HepG2 (cell line): ENCODE measurements around the gene SLC7A10. TPM values are rescaled to one million over a fixed set of nuclear protein-coding genes. Genes with fewer than 3 reads are reported as not detected.
A peak's percentile ranks its signal among the peaks of the same experiment; 100 is the strongest.

Experiments
- ATF5 ChIP-seq: sonication (generic); formaldehyde crosslinking; IDR thresholded peaks from 2 replicates; pipeline ENCODE4 v1.4.0; 2020; ENCODE audit warnings: mild to moderate bottlenecking, low read depth, missing genetic modification reagents
- BRF2 ChIP-seq: sonication (generic); formaldehyde crosslinking; IDR thresholded peaks from 2 replicates; pipeline ENCODE4 v1.8.1; 2022; ENCODE audit warnings: mild to moderate bottlenecking, missing genetic modification reagents
- ELK4 ChIP-seq: sonication (generic); formaldehyde crosslinking; IDR thresholded peaks from 2 replicates; pipeline ENCODE4 v1.9.0; 2021; ENCODE audit warnings: missing genetic modification reagents, borderline replicate concordance
- ESRRA ChIP-seq: sonication (generic); formaldehyde crosslinking; IDR thresholded peaks from 2 replicates; pipeline ENCODE4 v1.5.1; 2020; ENCODE audit warnings: mild to moderate bottlenecking, low read depth, missing genetic modification reagents
- GZF1 ChIP-seq: sonication (generic); formaldehyde crosslinking; IDR thresholded peaks from 2 replicates; pipeline ENCODE4 v1.5.1; 2020; ENCODE audit warnings: mild to moderate bottlenecking, missing genetic modification reagents
- ISL2 ChIP-seq: sonication (generic); formaldehyde crosslinking; IDR thresholded peaks from 2 replicates; pipeline ENCODE4 v1.5.0; 2020; ENCODE audit warnings: missing genetic modification reagents
- NFE2L2 ChIP-seq: fragments of 150-350 bp; IDR thresholded peaks from 2 replicates; pipeline ENCODE4 v1.6.1; 2014; ENCODE audit warnings: low read length
- NFYB ChIP-seq: sonication (generic); formaldehyde crosslinking; IDR thresholded peaks from 2 replicates; pipeline ENCODE4 v1.4.0; 2020; ENCODE audit warnings: missing genetic modification reagents
- PAWR ChIP-seq: sonication (generic); formaldehyde crosslinking; IDR thresholded peaks from 2 replicates; pipeline ENCODE4 v1.4.0; 2020; ENCODE audit warnings: missing genetic modification reagents, mild to moderate bottlenecking, borderline replicate concordance
- PITX1 ChIP-seq: sonication (generic); formaldehyde crosslinking; IDR thresholded peaks from 2 replicates; pipeline ENCODE4 v1.5.1; 2020; ENCODE audit warnings: mild to moderate bottlenecking, missing genetic modification reagents
- RAD51 ChIP-seq: fragments of 450-650 bp; IDR thresholded peaks from 2 replicates; pipeline ENCODE4 v1.6.1; 2016; ENCODE audit warnings: borderline replicate concordance
- RFX3 ChIP-seq: IDR thresholded peaks from 2 replicates; pipeline ENCODE4 v1.6.1; 2016; ENCODE audit warnings: missing biosample characterization, missing genetic modification reagents
- RNF2 ChIP-seq: fragments of 450-650 bp; conservative IDR thresholded peaks from 2 replicates; pipeline ENCODE4 v1.6.1; 2016; ENCODE audit warnings: low read depth
- TBP ChIP-seq: sonication (generic); formaldehyde crosslinking; IDR thresholded peaks from 2 replicates; pipeline ENCODE4 v1.5.0; 2020; ENCODE audit warnings: missing genetic modification reagents
- ZFP41 ChIP-seq: sonication (generic); formaldehyde crosslinking; IDR thresholded peaks from 2 replicates; pipeline ENCODE4 v1.4.0; 2020; ENCODE audit warnings: mild to moderate bottlenecking, missing genetic modification reagents, borderline replicate concordance
- ZIK1 ChIP-seq: sonication (generic); formaldehyde crosslinking; IDR thresholded peaks from 2 replicates; pipeline ENCODE4 v1.5.0; 2020; ENCODE audit warnings: mild to moderate bottlenecking, low read depth, missing genetic modification reagents, borderline replicate concordance
- ZMYM3 ChIP-seq: sonication (generic); formaldehyde crosslinking; IDR thresholded peaks from 2 replicates; pipeline ENCODE4 v1.5.1; 2020; ENCODE audit warnings: mild to moderate bottlenecking, missing genetic modification reagents
- ZNF280D ChIP-seq: sonication (generic); formaldehyde crosslinking; IDR thresholded peaks from 2 replicates; pipeline ENCODE4 v1.5.1; 2020; ENCODE audit warnings: mild to moderate bottlenecking, missing genetic modification reagents
- ZNF292 ChIP-seq: sonication (generic); formaldehyde crosslinking; IDR thresholded peaks from 2 replicates; pipeline ENCODE4 v1.8.1; 2022; ENCODE audit warnings: mild to moderate bottlenecking, low read depth, missing genetic modification reagents, borderline replicate concordance
- ZNF414 ChIP-seq: sonication (generic); formaldehyde crosslinking; IDR thresholded peaks from 2 replicates; pipeline ENCODE4 v1.5.0; 2020; ENCODE audit warnings: missing genetic modification reagents
- ZNF460 ChIP-seq: sonication (generic); formaldehyde crosslinking; IDR thresholded peaks from 2 replicates; pipeline ENCODE4 v1.5.1; 2020; ENCODE audit warnings: missing genetic modification reagents, mild to moderate bottlenecking, borderline replicate concordance
- ZNF550 ChIP-seq: sonication (generic); formaldehyde crosslinking; IDR thresholded peaks from 2 replicates; pipeline ENCODE4 v1.4.0; 2020; ENCODE audit warnings: mild to moderate bottlenecking, missing genetic modification reagents, borderline replicate concordance
- ZNF850 ChIP-seq: sonication (generic); formaldehyde crosslinking; conservative IDR thresholded peaks from 2 replicates; pipeline ENCODE4 v1.9.0; 2021; ENCODE audit warnings: mild to moderate bottlenecking, missing genetic modification reagents
- polyA plus RNA-seq, 8 experiments: library from polyadenylated mRNA; depleted of rRNA in 3 of 8; stranded (reverse) in 7 of 8; unstranded in 1 of 8; fragments of >200 nt; fragmentation: Illumina TruSeq in 4 of 8; extraction: Trizol in 4 of 8; gene quantifications; 2 replicates each; pipeline versions ENCODE4 v1.2.1 to v1.2.3, GENCODE V29; 2011 to 2016; ENCODE audit warnings: low read depth in 4 of 8, missing spikeins in 1 of 8, mixed read lengths in 1 of 8; ENCODE audit not compliant: insufficient read depth in 1 of 8
- total RNA-seq, 5 experiments: library from RNA; depleted of rRNA; stranded (reverse); fragments of >200 nt; fragmentation: Illumina TruSeq; extraction: Trizol; gene quantifications; 2 replicates each; pipeline ENCODE4 v1.2.3, GENCODE V29; 2016; ENCODE audit warnings: low read depth in 1 of 5

The SLC7A10 gene
- total and polyA plus RNA-seq, 2 of the 13 experiments (the other 11 are each of a cell fraction or from before 2014, with no cell fraction given), result 1.1 to 2.2 TPM

GRCh38 chr19:33241091-33241529 lies 15.5 kb upstream of the SLC7A10 start (continued):
- TF ChIP-seq ELK4 (CRISPR knock-in tag) (no peak), PITX1 (no peak), ZFP41 (no peak), ZNF292 (CRISPR knock-in tag) (no peak), ZNF550 (CRISPR knock-in tag) (no peak), GZF1 (no peak), ZNF280D (CRISPR knock-in tag) (no peak), BRF2 (CRISPR knock-in tag) (no peak), ZMYM3 (CRISPR knock-in tag) (no peak), RAD51 (no peak), ZNF850 (CRISPR knock-in tag) (no peak), ZIK1 (CRISPR knock-in tag) (no peak), ATF5 (CRISPR knock-in tag) (no peak), NFYB (CRISPR knock-in tag) (no peak), TBP (CRISPR knock-in tag) (no peak), ESRRA (CRISPR knock-in tag) (peak; percentile 29; the same call in 1 of the 2 replicates), ISL2 (CRISPR knock-in tag) (no peak), PAWR (no peak), NFE2L2 (no peak), ZNF460 (CRISPR knock-in tag) (no peak), ZNF414 (no peak), RFX3 (CRISPR knock-in tag) (no peak), RNF2 (peak; percentile 71; the same call in 1 of the 2 replicates)
